ENCODE data around the gene ZNF268. TPM values are rescaled to one million over a fixed set of nuclear protein-coding genes. Genes with fewer than 3 reads are reported as not detected.

ZNF268 gene
- total RNA-seq, 1 experiment from 2014 or later, result 22.4 TPM

GRCh38 chr12:133227281-133227852 lies 46.1 kb downstream of the ZNF268 start:
- no TSS peak for BruUV-seq (replicated peaks)
- H3K27me3 ChIP-seq (ENCODE audit: control insufficient read depth, insufficient read depth, low read length), result no peaks in the 10 kb centered on the region
- in situ Hi-C loops (cut with HindIII; ENCODE audit: low pct_unique_long_range_greater_than_20kb, low sequenced_read_pairs), result no loop called here
- H3K36me3 ChIP-seq (ENCODE audit: control insufficient read depth, insufficient read depth, low read length), result no peaks in the 10 kb centered on the region
- no peak for TF ChIP-seq TCF7L2 (IDR thresholded peaks at IDR 0.05; ENCODE audit: low read depth, low read length)
- TF ChIP-seq CTCF (IDR thresholded peaks at IDR 0.05), result no peak
- POLR2A ChIA-PET, result no interaction called here
- DNase-seq (ENCODE audit: low read depth, low spot score), result no peak
- H3K27ac ChIP-seq (ENCODE audit: low read length), result no peak overlapping the region
- ATAC-seq, result no peak
- H3K9me3 ChIP-seq (ENCODE audit: control insufficient read depth, insufficient read depth, low read depth, low read length), result peaks cover 2% of the 10 kb centered on the region; the same call in 1 of the 2 replicates
- CTCF ChIA-PET, result no interaction called here
- H3K4me1 ChIP-seq (ENCODE audit: control insufficient read depth, insufficient read depth, low read length), result no peaks in the 10 kb centered on the region
- intact Hi-C loops (cut with micrococcal nuclease; ENCODE audit: unreplicated experiment), result no loop called here
- H3K4me3 ChIP-seq (ENCODE audit: low read depth in 2 of 2, low read length in 2 of 2), result no peak overlapping the region

GRCh38 chr12:133231001-133231400 lies 49.7 kb downstream of the ZNF268 start:
- ChIA-PET POLR2A (no interaction called here), CTCF (no interaction called here)
- no peaks in the 10 kb centered on the region for H3K27me3 ChIP-seq (ENCODE audit: control insufficient read depth, insufficient read depth, low read length)
- TF ChIP-seq REST (IDR thresholded peaks at IDR 0.05; ENCODE audit: insufficient read depth in 1 of 2, low read depth in 2 of 2, low read length in 1 of 2), result no peak
- TF ChIP-seq TCF7L2 (IDR thresholded peaks at IDR 0.05; ENCODE audit: low read depth, low read length), result no peak
- TF ChIP-seq POLR2AphosphoS5 (IDR thresholded peaks at IDR 0.05; ENCODE audit: low read depth, low read length), result no peak
- no peak for TF ChIP-seq SIN3A (IDR thresholded peaks at IDR 0.05; ENCODE audit: borderline replicate concordance, insufficient read depth, low read depth, low read length)
- ATAC-seq, result no peak
- no peak overlapping the region for H3K4me3 ChIP-seq (ENCODE audit: low read depth in 2 of 2, low read length in 2 of 2)
- no peaks in the 10 kb centered on the region; the same call in 1 of the 2 replicates for H3K9me3 ChIP-seq (ENCODE audit: control insufficient read depth, insufficient read depth, low read depth, low read length)
- no peaks in the 10 kb centered on the region; the same call in 1 of the 2 replicates for H3K4me1 ChIP-seq (ENCODE audit: control insufficient read depth, insufficient read depth, low read length)
- BruUV-seq (replicated peaks), result no TSS peak
- in situ Hi-C loops (cut with HindIII; ENCODE audit: low pct_unique_long_range_greater_than_20kb, low sequenced_read_pairs) (no loop called here), intact Hi-C loops (cut with micrococcal nuclease; ENCODE audit: unreplicated experiment) (no loop called here)
- no peak for DNase-seq (ENCODE audit: low read depth, low spot score)
- no peak overlapping the region for H3K27ac ChIP-seq (ENCODE audit: low read length)
- no peaks in the 10 kb centered on the region for H3K36me3 ChIP-seq (ENCODE audit: control insufficient read depth, insufficient read depth, low read length)

GRCh38 chr12:133233006-133233405 lies 51.7 kb downstream of the ZNF268 start:
- ATAC-seq, result no peak
- ChIA-PET CTCF (no interaction called here), POLR2A (no interaction called here)
- Histone ChIP-seq H3K27me3 (ENCODE audit: control insufficient read depth, insufficient read depth, low read length) (no peaks in the 10 kb centered on the region), H3K4me1 (ENCODE audit: control insufficient read depth, insufficient read depth, low read length) (no peaks in the 10 kb centered on the region; the same call in 1 of the 2 replicates), H3K36me3 (ENCODE audit: control insufficient read depth, insufficient read depth, low read length) (no peaks in the 10 kb centered on the region), H3K27ac (ENCODE audit: low read length) (no peak overlapping the region), H3K9me3 (ENCODE audit: control insufficient read depth, insufficient read depth, low read depth, low read length) (peaks cover 2% of the 10 kb centered on the region; the same call in 1 of the 2 replicates), H3K4me3 (ENCODE audit: low read depth in 2 of 2, low read length in 2 of 2) (no peak overlapping the region)
- no peak for TF ChIP-seq REST (IDR thresholded peaks at IDR 0.05; ENCODE audit: insufficient read depth in 1 of 2, low read depth in 2 of 2, low read length in 1 of 2)
- TF ChIP-seq TCF7L2 (IDR thresholded peaks at IDR 0.05; ENCODE audit: low read depth, low read length), result no peak
- no peak for TF ChIP-seq SIN3A (IDR thresholded peaks at IDR 0.05; ENCODE audit: borderline replicate concordance, insufficient read depth, low read depth, low read length)
- TF ChIP-seq CTCF (IDR thresholded peaks at IDR 0.05), result no peak
- TF ChIP-seq POLR2AphosphoS5 (IDR thresholded peaks at IDR 0.05; ENCODE audit: low read depth, low read length), result no peak
- intact Hi-C loops (cut with micrococcal nuclease; ENCODE audit: unreplicated experiment) (no loop called here), in situ Hi-C loops (cut with HindIII; ENCODE audit: low pct_unique_long_range_greater_than_20kb, low sequenced_read_pairs) (no loop called here)
- DNase-seq (ENCODE audit: low read depth, low spot score), result no peak
- BruUV-seq (replicated peaks), result no TSS peak
